ENCODE results near the gene AGAP1. TPM values are rescaled to one million over a fixed set of nuclear protein-coding genes. Genes with fewer than 3 reads are reported as not detected.

Gene AGAP1
- total RNA-seq, 1 donor from 2014 or later, result 20.4 TPM

- H3K9ac ChIP-seq, result no peak overlapping the region
- no peaks in the 10 kb centered on the region for H3K36me3 ChIP-seq
- peaks cover 31% of the 10 kb centered on the region for H3K4me1 Mint-ChIP-seq
- H3K9me3 Mint-ChIP-seq, result peaks cover 5% of the 10 kb centered on the region
- H3K27me3 ChIP-seq, result no peaks in the 10 kb centered on the region
- H3K4me1 ChIP-seq, result peaks cover 6% of the 10 kb centered on the region
- TF ChIP-seq EZH2phosphoT487 (IDR thresholded peaks at IDR 0.05) (no peak), EZH2 (IDR thresholded peaks at IDR 0.05) (no peak), CTCF (IDR thresholded peaks at IDR 0.05) (no peak)
- peaks cover 8% of the 10 kb centered on the region for H3F3A ChIP-seq (ENCODE audit: low read depth)
- H3K27ac ChIP-seq, result no peak overlapping the region
- H4K20me1 ChIP-seq (ENCODE audit: low read depth), result peaks cover 90% of the 10 kb centered on the region
- no peak overlapping the region for H3K4me3 ChIP-seq
- no peak overlapping the region for H3K27ac Mint-ChIP-seq
- no peak overlapping the region for H3K4me3 Mint-ChIP-seq
- H3K79me2 ChIP-seq (ENCODE audit: low read depth), result peaks cover 99% of the 10 kb centered on the region
- no peak for DNase-seq (ENCODE audit: low spot score)
- no peak overlapping the region for H2AFZ ChIP-seq (replicated peaks)
- H3K9me3 ChIP-seq (ENCODE audit: low read depth), result no peaks in the 10 kb centered on the region
- peaks cover 10% of the 10 kb centered on the region for H3K36me3 Mint-ChIP-seq
- no peak overlapping the region for H3K4me2 ChIP-seq
- peaks cover 4% of the 10 kb centered on the region for H3K27me3 Mint-ChIP-seq (ENCODE audit: insufficient read depth, low read depth)
These were observed 184.1 kb downstream of the AGAP1 start for GRCh38 chr2:235677937-235678336.

GRCh38 chr2:235678712-235679111 is 184.9 kb downstream of the AGAP1 start:
- peaks cover 5% of the 10 kb centered on the region for H3K9me3 Mint-ChIP-seq
- peaks cover 4% of the 10 kb centered on the region for H3K27me3 Mint-ChIP-seq (ENCODE audit: insufficient read depth, low read depth)
- peaks cover 83% of the 10 kb centered on the region for H4K20me1 ChIP-seq (ENCODE audit: low read depth)
- TF ChIP-seq EZH2 (IDR thresholded peaks at IDR 0.05) (no peak), EZH2phosphoT487 (IDR thresholded peaks at IDR 0.05) (no peak), CTCF (IDR thresholded peaks at IDR 0.05) (no peak)
- no peak overlapping the region for H3K4me3 ChIP-seq
- peaks cover 29% of the 10 kb centered on the region for H3K4me1 Mint-ChIP-seq
- H3K4me2 ChIP-seq, result no peak overlapping the region
- H3K9me3 ChIP-seq (ENCODE audit: low read depth), result no peaks in the 10 kb centered on the region
- H3K27me3 ChIP-seq, result no peaks in the 10 kb centered on the region
- H3K79me2 ChIP-seq (ENCODE audit: low read depth), result peaks cover 99% of the 10 kb centered on the region
- no peak overlapping the region for H3K27ac Mint-ChIP-seq
- no peak overlapping the region for H3K4me3 Mint-ChIP-seq
- no peaks in the 10 kb centered on the region for H3K36me3 ChIP-seq
- H3F3A ChIP-seq (ENCODE audit: low read depth), result peaks cover 7% of the 10 kb centered on the region
- DNase-seq (ENCODE audit: low spot score), result no peak
- peaks cover 10% of the 10 kb centered on the region for H3K36me3 Mint-ChIP-seq
- H2AFZ ChIP-seq (replicated peaks), result no peak overlapping the region
- H3K27ac ChIP-seq, result no peak overlapping the region
- peaks cover 6% of the 10 kb centered on the region for H3K4me1 ChIP-seq
- no peak overlapping the region for H3K9ac ChIP-seq

- Histone ChIP-seq H4K20me1 (ENCODE audit: low read depth) (peaks cover 77% of the 10 kb centered on the region), H3K79me2 (ENCODE audit: low read depth) (peaks cover 98% of the 10 kb centered on the region)
These were observed 185.6 kb downstream of the AGAP1 start for GRCh38 chr2:235679471-235679870.

More at GRCh38 chr2:235679471-235679870, 185.6 kb downstream of the AGAP1 start:
- H3K36me3 ChIP-seq, result no peaks in the 10 kb centered on the region
- no peak overlapping the region for H3K9ac ChIP-seq
- H3K4me3 ChIP-seq, result no peak overlapping the region
- no peak for DNase-seq (ENCODE audit: low spot score)
- Mint-ChIP-seq H3K9me3 (peaks cover 5% of the 10 kb centered on the region), H3K4me1 (peaks cover 24% of the 10 kb centered on the region), H3K27ac (no peak overlapping the region), H3K36me3 (peaks cover 10% of the 10 kb centered on the region), H3K4me3 (no peak overlapping the region), H3K27me3 (ENCODE audit: insufficient read depth, low read depth) (peaks cover 6% of the 10 kb centered on the region)
- H3K4me2 ChIP-seq, result no peak overlapping the region
- no peak overlapping the region for H2AFZ ChIP-seq (replicated peaks)
- no peak overlapping the region for H3K27ac ChIP-seq
- no peaks in the 10 kb centered on the region for H3F3A ChIP-seq (ENCODE audit: low read depth)
- H3K4me1 ChIP-seq, result peaks cover 6% of the 10 kb centered on the region
- TF ChIP-seq CTCF (IDR thresholded peaks at IDR 0.05), result no peak
- no peak for TF ChIP-seq EZH2 (IDR thresholded peaks at IDR 0.05)
- no peak for TF ChIP-seq EZH2phosphoT487 (IDR thresholded peaks at IDR 0.05)
- H3K9me3 ChIP-seq (ENCODE audit: low read depth), result no peaks in the 10 kb centered on the region
- H3K27me3 ChIP-seq, result no peaks in the 10 kb centered on the region

Measured in neural progenitor cell (in vitro differentiated cells).